Spleen (tissue), 11 donors: Measurements from ENCODE around the gene BCAT1. TPM values are rescaled to one million over a fixed set of nuclear protein-coding genes. Genes with fewer than 3 reads are reported as not detected.

Source experiments
- DNase-seq: peaks from one replicate; pipeline ENCODE4 v3.0.0-alpha.2; 2020
- H3K27ac ChIP-seq, 8 donors: fragments of 200-600 bp; sonication (generic) in 7 of 8; 1 replicate in 4 of 8; 2 replicates in 4 of 8; pipeline versions ENCODE4 v1.5.0 to v1.8.0; 2016 to 2021; ENCODE audit warnings: inconsistent platforms in 4 of 8, mild to moderate bottlenecking in 4 of 8, moderate library complexity in 1 of 8
- H3K27me3 ChIP-seq, 7 donors: fragments of 200-600 bp; sonication (generic) in 6 of 7; replicated peaks in 1 of 7; 1 replicate in 4 of 7; 2 replicates in 3 of 7; pipeline versions ENCODE4 v1.5.0 to v1.8.0; 2016 to 2021; ENCODE audit warnings: inconsistent platforms in 3 of 7, mild to moderate bottlenecking in 1 of 7
- H3K36me3 ChIP-seq, 6 donors: fragments of 200-600 bp; sonication (generic) in 5 of 6; 1 replicate in 4 of 6; 2 replicates in 2 of 6; pipeline versions ENCODE4 v1.5.0 to v1.8.0; 2016 to 2021; ENCODE audit warnings: inconsistent platforms in 2 of 6
- H3K4me1 ChIP-seq, 6 donors: fragments of 200-600 bp; sonication (generic) in 5 of 6; 1 replicate in 3 of 6; 2 replicates in 3 of 6; pipeline versions ENCODE4 v1.5.0 to v1.8.0; 2016 to 2021; ENCODE audit warnings: inconsistent platforms in 3 of 6
- H3K4me3 ChIP-seq, 8 donors: fragments of 200-600 bp; sonication (generic) in 7 of 8; 1 replicate in 4 of 8; 2 replicates in 4 of 8; pipeline versions ENCODE4 v1.5.0 to v1.8.0; 2016 to 2021; ENCODE audit warnings: inconsistent platforms in 4 of 8, mild to moderate bottlenecking in 4 of 8, moderate library complexity in 2 of 8
- H3K9me3 ChIP-seq, 8 donors: fragments of 200-600 bp; sonication (generic) in 7 of 8; 1 replicate in 4 of 8; 2 replicates in 4 of 8; pipeline versions ENCODE4 v1.5.0 to v1.8.0; 2016 to 2021; ENCODE audit warnings: inconsistent platforms in 4 of 8
- POLR2A ChIP-seq, 3 donors: fragments of 450-650 bp; IDR thresholded peaks; one replicate each; pipeline ENCODE4 v1.5.1; 2017; ENCODE audit warnings: antibody characterized with exemption in 3 of 3, mild to moderate bottlenecking in 1 of 3
- POLR2AphosphoS5 ChIP-seq, 3 donors: sonication (generic); formaldehyde crosslinking; IDR thresholded peaks; one replicate each; pipeline ENCODE4 v1.5.1; 2017; ENCODE audit warnings: antibody characterized with exemption in 3 of 3
- WGBS, 5 donors: extraction: QIAGEN DNeasy Blood & Tissue Kit in 3 of 5; methylation state at CpG; one replicate each; pipeline versions ENCODE4 v1.1.5 to v1.1.7; 2013 to 2018; 5-methylcytosine and 5-hydroxymethylcytosine counted together
- intact Hi-C: fragments of 100-400 bp; cut with DNase I; formaldehyde crosslinking; loops from one replicate; pipeline ENCODE4 v1.15.0; 2023; ENCODE audit warnings: low total_unique reads
- polyA plus RNA-seq, 3 donors: library from polyadenylated mRNA; stranded (reverse); fragments of 200-250 nt; gene quantifications; one replicate each; pipeline ENCODE4 v1.2.1, GENCODE V29; 2013
- total RNA-seq, 7 donors: library from RNA; depleted of rRNA in 3 of 7; stranded (reverse); fragments of >200 nt in 3 of 7; fragmentation: NEBNext Ultra II Directional in 4 of 7; extraction: Animal tissue kit (Norgen Biotek cat#: 25700) in 4 of 7; gene quantifications; one replicate each; pipeline versions ENCODE4 v1.1.0 to v1.2.1, GENCODE V29; 2016 to 2021
- TF ChIP-seq, protein P1 (sequence below), 11 experiments: fragments of 200-600 bp in 7 of 11; fragments of 450-650 bp in 4 of 11; sonication (generic) in 4 of 11; IDR thresholded peaks in 8 of 11; conservative IDR thresholded peaks in 3 of 11; 1 replicate in 7 of 11; 2 replicates in 4 of 11; pipeline versions ENCODE4 v1.4.0 to v1.8.0; 2016 to 2021; ENCODE audit warnings: antibody characterized with exemption in 11 of 11, inconsistent platforms in 4 of 11, mild to moderate bottlenecking in 1 of 11
- donor health status: healthy with polysubstance abuse.
- donor health status: DM: no; HTN: no; CAD: no; lungs with moderate emphysema.
- donor health status: DM: no; HTN: no; CAD: no.
- donor health status: Bipolar disorder and iron deficiency.
- donor health status: healthy.
- donor health status: DM: no; HTN: no; CAD: no.
- donor health status: DM: yes; HTN: yes; CAD: no.

BCAT1 gene
- total and polyA plus RNA-seq, 10 donors: 0.54 to 18.4 (median 8.7) TPM

DNA sequence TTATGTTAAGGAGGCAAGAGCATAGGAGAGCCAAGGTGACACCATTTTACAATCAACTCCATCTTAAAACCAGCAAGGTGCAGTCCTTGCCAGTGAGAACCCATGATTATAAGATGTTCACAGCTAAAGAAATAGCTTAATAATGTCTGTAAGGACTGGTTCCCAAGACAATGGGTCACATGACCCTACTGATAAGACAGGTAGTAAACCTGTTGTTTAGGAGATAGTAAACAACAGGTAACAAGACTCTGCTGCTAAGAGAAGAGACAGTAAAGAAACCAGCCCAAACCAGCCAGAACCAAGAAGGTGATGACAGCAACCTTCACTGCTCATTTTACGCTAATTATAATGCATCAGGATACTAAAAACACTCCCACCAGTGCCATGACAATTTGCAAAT lies 23.2 kb upstream of the BCAT1 start:
- Histone ChIP-seq H3K4me1 (peaks cover 0 to 3% (median 0%) of the 10 kb centered on the region in 6 donors), H3K9me3 (peaks cover 0 to 4% (median 0%) of the 10 kb centered on the region in 8 donors), H3K27ac (no peak overlapping the region), H3K36me3 (no peaks in the 10 kb centered on the region), H3K4me3 (no peak overlapping the region), H3K27me3 (no peaks in the 10 kb centered on the region)
- no peak for DNase-seq
- intact Hi-C loops: no loop called here
- TF ChIP-seq POLR2AphosphoS5 (IDR thresholded peaks at IDR 0.05): no peak
- TF ChIP-seq, protein P1, sequence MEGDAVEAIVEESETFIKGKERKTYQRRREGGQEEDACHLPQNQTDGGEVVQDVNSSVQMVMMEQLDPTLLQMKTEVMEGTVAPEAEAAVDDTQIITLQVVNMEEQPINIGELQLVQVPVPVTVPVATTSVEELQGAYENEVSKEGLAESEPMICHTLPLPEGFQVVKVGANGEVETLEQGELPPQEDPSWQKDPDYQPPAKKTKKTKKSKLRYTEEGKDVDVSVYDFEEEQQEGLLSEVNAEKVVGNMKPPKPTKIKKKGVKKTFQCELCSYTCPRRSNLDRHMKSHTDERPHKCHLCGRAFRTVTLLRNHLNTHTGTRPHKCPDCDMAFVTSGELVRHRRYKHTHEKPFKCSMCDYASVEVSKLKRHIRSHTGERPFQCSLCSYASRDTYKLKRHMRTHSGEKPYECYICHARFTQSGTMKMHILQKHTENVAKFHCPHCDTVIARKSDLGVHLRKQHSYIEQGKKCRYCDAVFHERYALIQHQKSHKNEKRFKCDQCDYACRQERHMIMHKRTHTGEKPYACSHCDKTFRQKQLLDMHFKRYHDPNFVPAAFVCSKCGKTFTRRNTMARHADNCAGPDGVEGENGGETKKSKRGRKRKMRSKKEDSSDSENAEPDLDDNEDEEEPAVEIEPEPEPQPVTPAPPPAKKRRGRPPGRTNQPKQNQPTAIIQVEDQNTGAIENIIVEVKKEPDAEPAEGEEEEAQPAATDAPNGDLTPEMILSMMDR (IDR thresholded peaks at IDR 0.05 in 8 of 11, conservative IDR thresholded peaks at IDR 0.05 in 3 of 11): no peak
- no peak for TF ChIP-seq POLR2A (IDR thresholded peaks at IDR 0.05)
- 75 to 100% (median 96%) methylated on average over 1 of the region's 1 CpG for WGBS, 5 donors

DNA sequence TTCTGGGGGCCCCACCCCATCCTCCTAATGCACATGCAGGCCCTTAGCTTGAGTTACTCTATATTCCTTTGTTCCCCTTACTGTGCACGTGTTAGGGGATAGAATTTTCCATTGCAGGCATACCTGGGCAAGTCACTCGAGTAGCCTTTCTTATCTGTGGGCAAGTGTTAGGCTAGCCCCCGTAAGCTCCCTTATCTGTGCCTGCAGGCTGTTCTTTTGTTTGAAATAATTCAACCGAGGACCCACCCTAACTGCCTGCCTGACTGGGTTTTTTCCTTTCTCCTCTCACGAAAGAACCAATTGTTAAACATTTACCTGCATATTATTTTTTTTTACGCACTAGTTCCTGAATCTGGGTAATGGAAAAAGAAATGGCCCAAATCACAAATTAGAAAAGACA lies 21.3 kb upstream of the BCAT1 start:
- Histone ChIP-seq H3K4me3 (no peak overlapping the region), H3K27me3 (no peaks in the 10 kb centered on the region), H3K36me3 (no peaks in the 10 kb centered on the region), H3K4me1 (no peaks in the 10 kb centered on the region), H3K9me3 (peaks cover 0 to 4% (median 0%) of the 10 kb centered on the region in 8 donors), H3K27ac (no peak overlapping the region)
- intact Hi-C loops: no loop called here
- WGBS, 5 donors: 76 to 91% (median 88%) methylated on average over 6 of the region's 6 CpGs
- no peak for TF ChIP-seq POLR2A (IDR thresholded peaks at IDR 0.05)
- TF ChIP-seq, protein P1 (IDR thresholded peaks at IDR 0.05 in 8 of 11, conservative IDR thresholded peaks at IDR 0.05 in 3 of 11): no peak
- no peak for TF ChIP-seq POLR2AphosphoS5 (IDR thresholded peaks at IDR 0.05)
- no peak for DNase-seq

DNA sequence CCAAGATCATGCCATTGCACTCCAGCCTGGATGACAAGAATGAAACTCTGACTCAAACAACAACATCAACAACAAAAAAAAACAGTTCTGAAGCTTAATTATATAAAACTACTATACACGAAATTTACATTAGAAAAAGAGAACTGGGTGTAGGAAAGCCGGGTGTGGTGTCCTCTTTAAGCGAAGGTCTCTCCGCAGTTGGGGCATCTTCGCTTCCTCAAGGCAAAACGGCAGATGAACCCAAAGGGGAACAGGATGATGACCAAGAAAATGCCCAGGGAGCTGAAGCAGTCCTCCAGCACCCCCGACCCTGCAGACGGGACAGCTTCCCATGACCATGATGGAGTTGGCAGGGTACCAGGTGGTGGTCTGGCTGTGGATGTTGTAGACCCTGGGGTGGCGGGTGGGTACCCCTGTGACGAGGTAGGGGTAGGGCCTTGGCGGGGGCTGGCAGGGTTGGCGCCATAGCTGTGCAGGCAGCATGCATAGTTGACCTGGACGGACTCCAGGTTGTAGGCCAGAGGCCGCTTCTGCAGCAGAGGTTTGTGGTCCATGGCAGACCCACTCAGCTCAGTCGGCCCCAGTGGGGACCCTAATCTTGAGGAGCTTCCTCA lies 18.2 kb upstream of the BCAT1 start:
- H3K36me3 ChIP-seq: no peaks in the 10 kb centered on the region
- H3K9me3 ChIP-seq: peaks cover 0 to 22% (median 16%) of the 10 kb centered on the region in 8 donors
- no peak overlapping the region for H3K27ac ChIP-seq
- intact Hi-C loops: no loop called here
- 80 to 95% (median 87%) methylated on average over 15 of the region's 15 CpGs for WGBS, 5 donors
- no peaks in the 10 kb centered on the region for H3K27me3 ChIP-seq
- TF ChIP-seq, protein P1 (IDR thresholded peaks at IDR 0.05 in 8 of 11, conservative IDR thresholded peaks at IDR 0.05 in 3 of 11): no peak
- TF ChIP-seq POLR2A (IDR thresholded peaks at IDR 0.05) (no peak), POLR2AphosphoS5 (IDR thresholded peaks at IDR 0.05) (no peak)
- H3K4me1 ChIP-seq: no peaks in the 10 kb centered on the region
- no peak for DNase-seq
- H3K4me3 ChIP-seq: no peak overlapping the region

- Histone ChIP-seq H3K9me3 (peaks cover 0 to 19% (median 16%) of the 10 kb centered on the region in 8 donors), H3K27me3 (no peaks in the 10 kb centered on the region), H3K4me1 (no peaks in the 10 kb centered on the region), H3K36me3 (no peaks in the 10 kb centered on the region), H3K27ac (no peak overlapping the region), H3K4me3 (no peak overlapping the region)
- DNase-seq: no peak
- intact Hi-C loops: no loop called here
- no peak for TF ChIP-seq POLR2AphosphoS5 (IDR thresholded peaks at IDR 0.05)
- TF ChIP-seq, protein P1 (IDR thresholded peaks at IDR 0.05 in 8 of 11, conservative IDR thresholded peaks at IDR 0.05 in 3 of 11): no peak
- TF ChIP-seq POLR2A (IDR thresholded peaks at IDR 0.05): no peak
- 44 to 100% (median 97%) methylated on average over 1 of the region's 1 CpG for WGBS, 5 donors
Observed at GRCh38 chr12:24964342-24964741, 15.4 kb upstream of the BCAT1 start.
